Common myeloid progenitor, CD34-positive (primary cell): ENCODE data around the gene TRPM7.

Experiments
- CTCF ChIA-PET: fragments of 350-600 bp; sonication (Branson Sonifier 250); formaldehyde crosslinking; loops from one replicate; lab custom pipeline; 2021; ENCODE audit warnings: antibody characterized with exemption; lab: Charles Lee
- POLR2A ChIA-PET: fragments of 350-600 bp; sonication (Branson Sonifier 250); formaldehyde crosslinking; loops from one replicate; lab custom pipeline; 2021; ENCODE audit warnings: antibody characterized with exemption; lab: Charles Lee
- DNase-seq, 3 donors: peaks; one replicate each; pipeline versions ENCODE4 v3.0.0 to v3.0.0-alpha.2; 2013
- H3K27ac ChIP-seq, 2 experiments: 1 replicate in 1 of 2; 2 replicates in 1 of 2; pipeline ENCODE4 v1.7.0; 2013; ENCODE audit warnings: inconsistent platforms in 2 of 2, low read length in 2 of 2, mild to moderate bottlenecking in 2 of 2, low read depth in 1 of 2, moderate library complexity in 1 of 2; ENCODE audit not compliant: severe bottlenecking in 2 of 2, insufficient read depth in 1 of 2, poor library complexity in 1 of 2
- H3K27me3 ChIP-seq, 5 experiments: replicated peaks in 2 of 5; 1 replicate in 3 of 5; 2 replicates in 2 of 5; pipeline versions ENCODE4 v1.6.1 to v1.7.0; 2013; ENCODE audit warnings: low read length in 4 of 5, mild to moderate bottlenecking in 2 of 5, moderate library complexity in 2 of 5, inconsistent platforms in 1 of 5; ENCODE audit not compliant: insufficient read depth in 5 of 5, control insufficient read depth in 4 of 5
- H3K36me3 ChIP-seq, 4 experiments: 1 replicate in 2 of 4; 2 replicates in 2 of 4; pipeline versions ENCODE4 v1.6.1 to v1.7.0; 2013; ENCODE audit warnings: low read length in 3 of 4, control low read depth in 1 of 4, mild to moderate bottlenecking in 1 of 4; ENCODE audit not compliant: control insufficient read depth in 4 of 4, insufficient read depth in 4 of 4
- H3K4me1 ChIP-seq, 4 experiments: 1 replicate in 3 of 4; 2 replicates in 1 of 4; pipeline versions ENCODE4 v1.6.1 to v1.7.1; 2013; ENCODE audit warnings: low read length in 3 of 4, mild to moderate bottlenecking in 3 of 4, control low read depth in 1 of 4, inconsistent platforms in 1 of 4, moderate library complexity in 1 of 4; ENCODE audit not compliant: control insufficient read depth in 4 of 4, insufficient read depth in 4 of 4; ENCODE audit errors: control extremely low read depth in 1 of 4
- H3K4me3 ChIP-seq, 7 experiments: 1 replicate in 4 of 7; 2 replicates in 3 of 7; pipeline versions ENCODE4 v1.5.1 to v1.7.0; 2013; ENCODE audit warnings: mild to moderate bottlenecking in 7 of 7, low read length in 6 of 7, moderate library complexity in 6 of 7, inconsistent platforms in 2 of 7, low read depth in 2 of 7, control low read depth in 1 of 7; ENCODE audit not compliant: insufficient read depth in 4 of 7, control insufficient read depth in 1 of 7; ENCODE audit errors: extremely low read depth in 1 of 7
- H3K9me3 ChIP-seq, 5 experiments: 1 replicate in 4 of 5; 2 replicates in 1 of 5; pipeline versions ENCODE4 v1.6.1 to v1.7.1; 2013; ENCODE audit warnings: low read length in 4 of 5, mild to moderate bottlenecking in 2 of 5, inconsistent platforms in 1 of 5, low read depth in 1 of 5, moderate library complexity in 1 of 5; ENCODE audit not compliant: control insufficient read depth in 4 of 5, insufficient read depth in 2 of 5; ENCODE audit errors: control extremely low read depth in 1 of 5
- WGBS: methylation state at CpG from one replicate; pipeline ENCODE4 v1.1.5; 2013; ENCODE audit not compliant: insufficient coverage; 5-methylcytosine and 5-hydroxymethylcytosine counted together

The TRPM7 gene

GRCh38 chr15:50531766-50532165 lies 154.8 kb downstream of the TRPM7 start:
- no peak for DNase-seq
- H3K9me3 ChIP-seq: no peaks in the 10 kb centered on the region
- no peak overlapping the region for H3K4me3 ChIP-seq
- no peaks in the 10 kb centered on the region for H3K4me1 ChIP-seq
- H3K27me3 ChIP-seq: no peaks in the 10 kb centered on the region
- ChIA-PET CTCF (no interaction called here), POLR2A (no interaction called here)
- WGBS: 92% methylated on average over 2 of the region's 4 CpGs
- no peaks in the 10 kb centered on the region for H3K36me3 ChIP-seq
- H3K27ac ChIP-seq: no peak overlapping the region

- Histone ChIP-seq H3K4me3 (no peak overlapping the region), H3K9me3 (no peaks in the 10 kb centered on the region), H3K27me3 (no peaks in the 10 kb centered on the region), H3K27ac (no peak overlapping the region), H3K4me1 (no peaks in the 10 kb centered on the region), H3K36me3 (no peaks in the 10 kb centered on the region)
- POLR2A ChIA-PET: no interaction called here
- no peak for DNase-seq
- CTCF ChIA-PET: no interaction called here
- WGBS: 100% methylated on average over 2 of the region's 4 CpGs
These were observed 155.4 kb downstream of the TRPM7 start for GRCh38 chr15:50531163-50531562.

GRCh38 chr15:50523851-50524251 lies 162.7 kb downstream of the TRPM7 start:
- H3K27ac ChIP-seq: no peak overlapping the region
- no peaks in the 10 kb centered on the region for H3K4me1 ChIP-seq
- WGBS: 100% methylated on average over 1 of the region's 5 CpGs
- H3K4me3 ChIP-seq: no peak overlapping the region
- H3K27me3 ChIP-seq: no peaks in the 10 kb centered on the region
- CTCF ChIA-PET: no interaction called here
- no peaks in the 10 kb centered on the region for H3K9me3 ChIP-seq
- H3K36me3 ChIP-seq: no peaks in the 10 kb centered on the region
- DNase-seq: no peak
- POLR2A ChIA-PET: no interaction called here

- Histone ChIP-seq H3K9me3 (peaks cover 0 to 3% (median 0%) of the 10 kb centered on the region in 5 experiments), H3K4me1 (no peaks in the 10 kb centered on the region), H3K36me3 (no peaks in the 10 kb centered on the region), H3K4me3 (no peak overlapping the region), H3K27me3 (no peaks in the 10 kb centered on the region), H3K27ac (no peak overlapping the region)
- ChIA-PET CTCF (no interaction called here), POLR2A (no interaction called here)
- WGBS: 98% methylated on average over 5 of the region's 7 CpGs
- no peak for DNase-seq
These were observed 166.7 kb downstream of the TRPM7 start for GRCh38 chr15:50519740-50520425.

- H3K27ac ChIP-seq: no peak overlapping the region
- H3K27me3 ChIP-seq: no peaks in the 10 kb centered on the region
- POLR2A ChIA-PET: no interaction called here
- DNase-seq: no peak
- H3K9me3 ChIP-seq: peaks cover 0 to 3% (median 0%) of the 10 kb centered on the region in 5 experiments
- no peaks in the 10 kb centered on the region for H3K4me1 ChIP-seq
- H3K4me3 ChIP-seq: no peak overlapping the region
- CTCF ChIA-PET: no interaction called here
- no peaks in the 10 kb centered on the region for H3K36me3 ChIP-seq
These were observed 173.6 kb downstream of the TRPM7 start for GRCh38 chr15:50513001-50513400.
